Skeletal muscle tissue (tissue), 4 donors: Measurements from ENCODE around the gene CCDC60. TPM values are rescaled to one million over a fixed set of nuclear protein-coding genes. Genes with fewer than 3 reads are reported as not detected.

ENCODE experiments used
- H3K27ac ChIP-seq: one replicate; pipeline ENCODE4 v1.7.0; 2013; ENCODE audit warnings: mild to moderate bottlenecking, low read depth, low read length, inconsistent platforms
- H3K27me3 ChIP-seq, 3 donors: one replicate each; pipeline ENCODE4 v1.7.0; 2013; ENCODE audit warnings: low read length in 3 of 3; ENCODE audit not compliant: control insufficient read depth in 3 of 3, insufficient read depth in 3 of 3
- H3K36me3 ChIP-seq, 3 donors: one replicate each; pipeline ENCODE4 v1.7.0; 2013; ENCODE audit warnings: low read length in 3 of 3; ENCODE audit not compliant: control insufficient read depth in 3 of 3, insufficient read depth in 3 of 3
- H3K4me1 ChIP-seq, 3 donors: one replicate each; pipeline ENCODE4 v1.7.0; 2013; ENCODE audit warnings: low read length in 3 of 3, mild to moderate bottlenecking in 3 of 3; ENCODE audit not compliant: control insufficient read depth in 3 of 3, insufficient read depth in 3 of 3
- H3K4me3 ChIP-seq, 3 donors: one replicate each; pipeline ENCODE4 v1.7.0; 2013; ENCODE audit warnings: low read length in 3 of 3
- H3K9ac ChIP-seq, 3 donors: one replicate each; pipeline ENCODE4 v1.7.0; 2013; ENCODE audit warnings: low read length in 3 of 3, mild to moderate bottlenecking in 3 of 3, moderate library complexity in 2 of 3, low read depth in 1 of 3
- H3K9me3 ChIP-seq, 3 donors: one replicate each; pipeline ENCODE4 v1.7.0; 2013; ENCODE audit warnings: low read length in 3 of 3; ENCODE audit not compliant: control insufficient read depth in 3 of 3
- total RNA-seq: library from RNA; depleted of rRNA; stranded (reverse); fragments of >200 nt; gene quantifications from one replicate; pipeline ENCODE4 v1.2.3, GENCODE V29; 2014
- donor health status: Osteomylitis.

Gene CCDC60
- total RNA-seq, 1 donor from 2014 or later: not detected

GRCh38 chr12:119419381-119419780 lies 84.9 kb downstream of the CCDC60 start:
- Histone ChIP-seq H3K9ac (no peak overlapping the region), H3K27me3 (no peaks in the 10 kb centered on the region), H3K4me1 (no peaks in the 10 kb centered on the region), H3K4me3 (no peak overlapping the region), H3K36me3 (no peaks in the 10 kb centered on the region), H3K9me3 (no peaks in the 10 kb centered on the region), H3K27ac (no peak overlapping the region)

- Histone ChIP-seq H3K27me3 (no peaks in the 10 kb centered on the region), H3K36me3 (no peaks in the 10 kb centered on the region), H3K4me3 (no peak overlapping the region), H3K27ac (no peak overlapping the region), H3K4me1 (no peaks in the 10 kb centered on the region), H3K9me3 (no peaks in the 10 kb centered on the region), H3K9ac (no peak overlapping the region)
These were observed 88.8 kb downstream of the CCDC60 start for GRCh38 chr12:119423285-119423684.

DNA sequence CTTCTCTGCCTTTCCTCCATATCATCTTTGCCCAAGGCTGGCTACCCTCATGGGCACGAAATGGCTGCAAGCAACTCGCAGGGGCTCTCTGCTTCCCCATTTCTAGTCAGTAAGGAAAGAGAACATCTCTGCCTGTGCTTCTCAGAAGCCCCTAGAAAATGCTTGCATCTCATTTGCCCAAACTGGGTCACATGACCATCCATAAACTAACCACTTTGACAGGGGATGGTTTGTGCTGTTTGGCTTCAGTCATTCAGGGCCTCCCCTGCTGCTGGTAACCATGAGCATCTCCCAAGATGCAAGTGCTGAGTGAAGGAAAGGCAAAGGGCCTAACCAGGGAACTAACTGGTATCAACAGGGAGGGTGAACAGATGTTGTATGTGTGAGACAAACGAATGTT lies 91.1 kb downstream of the CCDC60 start:
- Histone ChIP-seq H3K9ac (no peak overlapping the region), H3K9me3 (peaks cover 0 to under 1% (median 0%) of the 10 kb centered on the region in 3 donors), H3K36me3 (no peaks in the 10 kb centered on the region), H3K4me3 (no peak overlapping the region), H3K27me3 (no peaks in the 10 kb centered on the region), H3K4me1 (no peaks in the 10 kb centered on the region), H3K27ac (no peak overlapping the region)

GRCh38 chr12:119431151-119431550 lies 96.6 kb downstream of the CCDC60 start:
- Histone ChIP-seq H3K27ac (no peak overlapping the region), H3K9me3 (peaks cover 0 to 3% (median 0%) of the 10 kb centered on the region in 3 donors), H3K36me3 (no peaks in the 10 kb centered on the region), H3K4me3 (no peak overlapping the region), H3K9ac (no peak overlapping the region), H3K27me3 (no peaks in the 10 kb centered on the region), H3K4me1 (no peaks in the 10 kb centered on the region)

DNA sequence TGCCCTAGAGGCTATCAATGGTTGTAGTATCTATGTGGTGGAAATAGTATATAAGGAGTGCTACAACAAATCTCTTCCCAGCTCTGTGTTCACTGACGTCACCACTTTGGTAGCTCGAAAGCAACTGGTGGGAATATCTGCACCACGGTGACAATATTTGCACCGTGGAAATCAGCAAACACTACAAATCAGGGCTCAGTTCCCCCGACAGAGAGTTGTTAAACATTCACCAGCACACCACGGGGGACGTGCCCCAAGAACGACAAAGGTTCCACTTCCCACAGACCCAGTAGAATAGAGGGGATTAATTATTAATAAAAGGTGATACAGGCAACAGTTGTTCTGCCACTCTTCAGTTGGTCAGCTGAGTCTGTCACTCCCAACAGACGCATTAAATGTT lies 98.4 kb downstream of the CCDC60 start:
- Histone ChIP-seq H3K27me3 (no peaks in the 10 kb centered on the region), H3K27ac (no peak overlapping the region), H3K9ac (no peak overlapping the region), H3K36me3 (no peaks in the 10 kb centered on the region), H3K4me3 (no peak overlapping the region), H3K4me1 (no peaks in the 10 kb centered on the region), H3K9me3 (peaks cover 0 to 3% (median 0%) of the 10 kb centered on the region in 3 donors)

DNA sequence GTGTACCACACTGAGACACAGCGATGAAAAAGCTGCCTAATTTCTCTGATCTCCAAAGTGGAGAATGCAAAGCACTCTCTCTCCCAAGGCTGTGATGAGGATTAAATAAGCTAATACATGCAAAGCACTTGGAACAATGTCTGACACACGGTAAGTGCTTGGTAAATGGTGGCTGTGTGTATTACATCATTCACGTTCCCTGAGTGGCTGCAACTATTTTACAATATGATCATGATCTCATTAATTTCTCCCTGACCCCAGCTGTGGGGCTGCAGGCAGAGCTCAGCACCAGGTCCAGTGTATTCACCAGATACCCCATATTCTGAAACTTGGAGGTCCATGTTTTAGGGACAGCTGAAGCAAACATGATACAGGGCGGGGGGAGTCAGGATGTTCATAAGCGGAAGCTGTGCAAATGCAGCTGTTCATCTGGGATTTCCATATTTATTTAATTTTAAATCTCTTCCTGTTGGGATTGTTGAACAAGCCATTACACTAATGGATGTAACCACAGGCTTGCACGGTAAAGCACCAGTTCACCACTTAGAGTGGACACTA lies 106.4 kb downstream of the CCDC60 start:
- no peaks in the 10 kb centered on the region for H3K27me3 ChIP-seq
- no peak overlapping the region for H3K4me3 ChIP-seq
- no peaks in the 10 kb centered on the region for H3K4me1 ChIP-seq
- no peaks in the 10 kb centered on the region for H3K9me3 ChIP-seq
- no peaks in the 10 kb centered on the region for H3K36me3 ChIP-seq
- no peak overlapping the region for H3K9ac ChIP-seq
- H3K27ac ChIP-seq: no peak overlapping the region

DNA sequence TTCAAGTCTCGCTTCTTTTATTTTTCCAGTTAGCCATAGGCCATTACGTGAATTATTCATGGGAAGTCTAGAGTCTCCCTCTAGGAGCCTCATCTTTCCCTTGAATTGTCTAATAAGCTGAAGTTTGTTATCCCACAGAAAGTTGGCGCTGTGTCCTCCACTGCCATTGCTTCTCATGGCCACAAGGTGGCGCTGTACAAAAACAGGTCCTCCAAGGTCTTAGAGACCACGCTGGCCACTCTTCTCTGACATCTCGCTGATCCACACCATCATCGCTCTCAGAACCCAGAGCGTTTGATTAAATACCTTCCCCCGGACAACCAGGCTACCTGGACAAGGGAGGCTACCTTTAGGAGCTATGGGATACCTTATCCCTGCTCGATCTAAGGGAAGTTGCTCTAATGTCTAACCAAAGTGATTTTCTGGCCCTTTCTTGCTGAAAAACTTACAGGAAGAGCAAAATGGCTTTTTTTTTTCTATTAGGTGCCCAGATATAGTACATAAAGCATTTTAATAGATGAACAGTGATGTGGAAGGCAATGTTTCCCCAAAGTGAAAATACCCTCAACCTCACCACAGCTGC lies 110.0 kb downstream of the CCDC60 start:
- no peak overlapping the region for H3K4me3 ChIP-seq
- no peaks in the 10 kb centered on the region for H3K4me1 ChIP-seq
- no peaks in the 10 kb centered on the region for H3K27me3 ChIP-seq
- no peak overlapping the region for H3K9ac ChIP-seq
- H3K36me3 ChIP-seq: no peaks in the 10 kb centered on the region
- H3K9me3 ChIP-seq: no peaks in the 10 kb centered on the region
- no peak overlapping the region for H3K27ac ChIP-seq

DNA sequence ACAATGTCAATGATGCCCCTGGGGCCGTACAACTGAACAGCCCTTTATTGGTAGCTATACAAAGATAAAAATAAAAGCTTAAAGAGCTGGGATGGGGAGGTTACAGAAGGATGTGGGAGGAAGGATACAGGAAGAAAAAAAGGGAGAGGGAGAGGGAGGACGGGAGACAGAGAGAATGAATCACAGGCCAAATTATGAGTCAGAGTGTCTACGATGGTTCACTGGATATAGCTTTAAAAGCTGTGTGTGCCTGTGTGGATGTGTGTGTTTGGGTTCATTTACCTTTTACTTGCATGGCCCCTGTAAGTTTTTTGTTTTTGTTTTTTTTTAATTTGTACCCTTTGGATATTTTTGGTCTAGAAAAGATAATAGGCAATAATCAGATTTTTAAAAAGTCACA lies 111.9 kb downstream of the CCDC60 start:
- Histone ChIP-seq H3K4me3 (no peak overlapping the region), H3K27me3 (no peaks in the 10 kb centered on the region), H3K9ac (no peak overlapping the region), H3K36me3 (no peaks in the 10 kb centered on the region), H3K27ac (no peak overlapping the region), H3K9me3 (no peaks in the 10 kb centered on the region), H3K4me1 (no peaks in the 10 kb centered on the region)

DNA sequence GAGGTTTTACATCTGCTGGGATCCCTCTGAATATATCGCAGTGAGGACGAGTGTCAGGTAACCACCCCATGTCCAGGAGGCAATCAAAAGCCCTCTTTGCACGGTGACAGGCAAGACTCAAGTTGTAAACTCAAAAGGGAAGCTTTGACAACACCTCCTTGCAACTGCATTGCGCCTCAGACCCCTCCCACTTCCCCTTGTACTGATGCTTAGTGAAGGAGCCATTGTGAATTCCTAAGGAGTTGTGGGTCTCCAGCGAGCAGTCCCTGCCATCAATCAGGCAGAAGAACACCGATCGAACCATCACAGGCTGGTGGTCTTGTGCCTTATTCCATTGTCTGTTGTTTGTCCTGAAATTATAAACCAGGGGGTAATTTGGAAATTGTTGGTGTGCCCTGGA lies 112.6 kb downstream of the CCDC60 start:
- Histone ChIP-seq H3K27ac (no peak overlapping the region), H3K27me3 (no peaks in the 10 kb centered on the region), H3K4me3 (no peak overlapping the region), H3K36me3 (no peaks in the 10 kb centered on the region), H3K9ac (no peak overlapping the region), H3K9me3 (no peaks in the 10 kb centered on the region), H3K4me1 (no peaks in the 10 kb centered on the region)

GRCh38 chr12:119447618-119448017 lies 113.1 kb downstream of the CCDC60 start:
- no peaks in the 10 kb centered on the region for H3K36me3 ChIP-seq
- H3K9me3 ChIP-seq: no peaks in the 10 kb centered on the region
- no peaks in the 10 kb centered on the region for H3K27me3 ChIP-seq
- no peak overlapping the region for H3K4me3 ChIP-seq
- no peaks in the 10 kb centered on the region for H3K4me1 ChIP-seq
- H3K9ac ChIP-seq: no peak overlapping the region
- H3K27ac ChIP-seq: no peak overlapping the region
